Limb (tissue), 2 donors: ENCODE measurements around the gene KCNIP1.

ENCODE experiments used
- DNase-seq, 2 donors: peaks; one replicate each; pipeline ENCODE4 v3.0.0-alpha.2; 2016; ENCODE audit errors: extremely low spot score in 2 of 2

KCNIP1 gene

GRCh38 chr5:170503990-170504596 is at the start of gene KCNIP1:
KCNIP1 (plus strand) TSS chr5:170504020.
- peak in 1 of 2 donors; percentile 77 for DNase-seq

GRCh38 chr5:170463426-170463825 is 40.4 kb upstream of the KCNIP1 start:
- DNase-seq: no peak

GRCh38 chr5:170464280-170465127 is 39.3 kb upstream of the KCNIP1 start:
- DNase-seq: peak in 1 of 2 donors; percentile 5

DNA sequence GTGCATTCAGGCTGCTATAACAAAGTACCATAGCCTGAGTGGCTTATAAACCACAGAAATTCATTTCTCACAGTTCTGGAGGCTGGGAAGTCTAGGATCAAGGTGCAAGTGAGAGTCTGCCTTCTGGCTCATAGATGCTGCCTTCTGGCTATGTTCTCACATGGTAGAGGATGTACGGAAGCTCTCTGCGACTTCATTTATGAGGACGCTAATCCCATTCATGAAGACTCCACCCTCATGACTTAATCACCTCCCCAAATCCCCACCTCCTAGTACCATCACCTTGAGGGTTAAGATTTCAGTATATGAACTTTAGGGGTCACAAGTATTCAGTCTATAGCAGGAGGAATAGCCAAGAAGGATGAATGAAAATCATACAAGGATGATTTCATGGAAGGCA is 37.3 kb upstream of the KCNIP1 start:
- DNase-seq: no peak

DNA sequence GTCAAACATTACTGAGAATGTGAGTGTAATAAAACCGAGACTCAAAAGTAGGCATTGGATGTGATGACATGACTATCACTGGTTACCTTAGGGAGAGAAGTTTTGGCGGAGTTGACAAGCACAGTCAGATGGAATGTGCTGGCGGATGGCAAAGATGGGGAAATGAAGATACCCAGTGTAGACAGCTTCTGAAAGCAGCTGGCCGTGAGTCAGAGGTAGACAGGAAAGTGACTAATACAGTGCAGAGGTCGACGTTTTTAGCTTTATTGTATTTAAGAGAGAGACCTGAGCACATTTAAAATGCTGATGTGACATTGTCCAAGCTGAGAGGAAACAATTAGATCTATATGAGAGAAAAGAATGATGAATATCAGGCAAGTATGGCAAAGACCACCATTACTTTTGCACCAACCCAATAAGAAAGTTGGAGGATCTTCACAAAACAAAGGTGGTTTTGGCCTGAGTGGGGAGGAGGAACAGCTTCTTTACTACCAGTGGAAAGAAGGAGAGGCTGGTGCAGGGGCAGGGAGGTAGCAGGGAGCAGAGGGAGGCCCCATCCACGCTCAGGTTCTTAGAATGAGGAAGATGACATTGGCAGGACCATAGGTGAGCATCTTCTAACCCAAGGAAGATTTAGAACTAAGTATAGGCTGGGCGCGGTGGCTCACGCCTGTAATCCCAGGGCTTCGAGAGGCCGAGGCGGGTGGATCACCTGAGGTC is 36.7 kb upstream of the KCNIP1 start:
- DNase-seq: peak in 1 of 2 donors; percentile 3

DNA sequence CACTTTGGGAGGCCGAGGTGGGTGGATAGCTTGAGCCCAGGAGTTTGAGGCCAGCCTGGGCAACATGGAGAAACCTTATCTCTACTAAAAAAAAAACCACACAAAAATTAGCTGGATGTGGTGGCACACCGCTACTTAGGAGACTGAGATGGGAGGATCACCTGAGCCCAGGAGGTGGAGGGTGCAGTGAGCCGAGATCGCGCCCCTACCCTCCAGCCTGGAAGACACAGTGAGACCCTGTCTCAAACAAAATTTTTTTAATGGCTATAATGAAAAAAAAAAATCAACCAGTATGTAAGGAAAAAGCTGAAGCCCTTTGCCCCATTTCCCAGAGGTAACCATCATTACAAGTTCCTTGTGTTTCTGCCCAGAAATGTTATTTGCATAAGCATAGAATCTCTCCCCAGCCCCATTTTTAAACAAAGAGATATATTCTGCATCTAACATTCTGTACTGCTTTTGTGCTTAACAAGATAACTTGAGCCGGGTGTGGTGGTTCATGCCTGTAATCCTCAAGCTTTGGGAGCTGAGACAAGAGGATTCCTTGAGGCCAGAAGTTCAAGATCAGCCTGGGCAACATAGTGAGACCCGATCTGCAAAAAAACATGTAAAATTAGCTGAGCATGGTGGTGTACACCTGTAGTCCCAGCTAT is 35.1 kb upstream of the KCNIP1 start:
- DNase-seq: no peak

DNA sequence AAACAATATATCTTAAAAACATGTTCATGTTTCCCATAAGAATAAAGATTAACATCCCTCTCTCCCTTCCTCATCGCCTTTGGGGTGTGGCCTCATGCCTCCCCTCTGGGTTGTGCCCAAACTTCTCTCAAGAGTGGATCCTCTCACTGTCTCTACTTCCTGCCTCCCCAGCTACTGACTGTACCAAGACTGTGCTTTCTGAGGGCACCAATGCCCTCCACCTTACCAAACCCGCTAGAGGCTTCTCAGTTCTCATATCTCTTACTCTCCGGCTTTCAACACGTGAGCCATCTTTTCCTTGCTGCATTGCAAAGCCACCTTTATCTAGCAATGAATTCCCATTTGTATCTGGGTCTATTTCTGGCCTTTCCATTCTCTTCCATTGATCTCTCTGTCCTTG is 34.4 kb upstream of the KCNIP1 start:
- no peak for DNase-seq

DNA sequence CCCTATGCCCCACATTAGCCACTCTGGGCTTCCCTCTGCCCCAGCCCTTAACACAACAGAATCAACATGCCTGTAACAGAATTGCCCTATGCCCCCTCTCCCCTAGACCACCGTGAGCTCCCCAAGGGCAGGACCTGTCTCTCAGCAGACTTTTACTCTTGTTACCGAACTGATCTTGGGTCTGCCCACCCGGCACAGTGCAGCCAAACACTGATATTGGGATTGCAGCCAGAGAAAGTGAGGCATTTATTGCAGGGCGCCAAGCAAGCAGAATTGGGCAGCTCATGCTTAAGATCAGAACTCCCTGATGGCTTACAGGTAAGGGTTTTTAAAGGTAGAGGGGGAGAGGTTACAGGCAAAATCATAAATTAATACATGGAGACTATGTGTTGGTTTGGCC is 33.5 kb upstream of the KCNIP1 start:
- peak in 1 of 2 donors; percentile 10 for DNase-seq

DNA sequence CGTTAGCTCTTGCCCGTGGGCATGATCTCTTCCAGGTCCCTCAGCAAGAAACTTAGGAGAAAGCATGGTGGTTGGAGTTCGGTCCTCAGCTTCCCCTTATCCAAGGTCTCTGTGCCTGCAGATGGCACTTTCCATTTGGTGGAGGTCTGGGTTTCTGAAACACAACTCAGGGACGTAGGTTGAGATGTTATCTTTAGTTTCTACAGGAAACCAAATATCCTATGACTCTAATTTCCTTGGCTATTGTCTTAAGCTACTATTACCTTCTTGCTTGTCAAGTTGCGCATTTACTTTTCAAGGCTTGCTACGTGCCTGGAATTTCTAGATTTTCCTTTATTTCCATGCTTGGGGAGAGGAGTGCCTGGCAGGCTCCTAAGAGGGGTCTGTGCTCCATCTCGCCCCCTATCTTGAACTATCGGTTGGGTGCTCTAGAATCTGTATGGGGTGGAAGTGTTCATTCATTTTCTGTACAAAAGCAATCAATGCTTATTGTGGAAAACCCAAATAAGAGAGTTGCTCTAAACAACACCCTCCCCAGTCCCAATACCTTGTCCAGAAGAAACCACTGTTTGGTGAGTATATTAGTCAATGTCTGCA is 32.9 kb upstream of the KCNIP1 start:
- DNase-seq: no peak

GRCh38 chr5:170471551-170472178 is 32.2 kb upstream of the KCNIP1 start:
- peak in 1 of 2 donors; percentile 19 for DNase-seq

- peak in 1 of 2 donors; percentile 9 for DNase-seq
These were observed 30.2 kb upstream of the KCNIP1 start for GRCh38 chr5:170473642-170474041.

DNA sequence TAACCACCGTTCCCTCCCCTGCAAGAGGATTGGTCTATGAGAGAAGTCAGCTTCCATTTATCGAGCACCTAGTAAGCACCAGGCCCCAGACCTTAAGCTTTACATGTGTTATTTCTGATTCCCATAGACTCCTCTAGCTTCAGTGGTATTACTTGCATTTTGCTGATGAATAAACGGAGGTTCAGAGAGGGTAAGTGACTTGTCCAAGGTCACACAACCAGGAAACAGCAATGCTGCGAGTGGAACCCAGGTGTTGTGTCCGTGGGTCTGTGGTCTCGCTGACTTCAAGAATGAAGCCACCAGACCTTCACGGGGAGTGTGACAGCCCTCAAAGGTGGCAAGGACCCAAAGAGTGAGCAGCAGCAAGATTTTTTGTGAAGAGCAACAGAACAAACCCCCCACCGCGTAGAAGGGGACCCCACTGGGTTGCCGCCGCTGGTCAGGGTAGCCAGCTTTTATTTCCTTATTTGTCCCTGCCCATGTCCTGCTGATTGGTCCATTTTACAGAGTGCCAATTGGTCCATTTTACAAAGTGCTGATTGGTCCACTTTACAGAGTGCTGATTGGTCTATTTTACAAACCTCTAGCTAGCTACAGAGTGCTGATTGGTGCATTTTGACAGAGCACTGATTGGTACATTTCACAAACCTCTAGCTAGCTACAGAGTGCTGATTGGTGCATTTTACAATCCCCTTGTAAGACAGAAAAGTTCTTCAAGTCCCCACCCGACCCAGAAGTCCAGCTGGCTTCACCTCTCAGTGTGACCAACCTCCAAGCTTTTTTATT is 29.1 kb upstream of the KCNIP1 start:
- DNase-seq: peak in 1 of 2 donors; percentile 8

GRCh38 chr5:170475294-170476000 is 28.4 kb upstream of the KCNIP1 start:
- peak in 1 of 2 donors; percentile 21 for DNase-seq

GRCh38 chr5:170476704-170477103 is 27.1 kb upstream of the KCNIP1 start:
- DNase-seq: no peak

DNA sequence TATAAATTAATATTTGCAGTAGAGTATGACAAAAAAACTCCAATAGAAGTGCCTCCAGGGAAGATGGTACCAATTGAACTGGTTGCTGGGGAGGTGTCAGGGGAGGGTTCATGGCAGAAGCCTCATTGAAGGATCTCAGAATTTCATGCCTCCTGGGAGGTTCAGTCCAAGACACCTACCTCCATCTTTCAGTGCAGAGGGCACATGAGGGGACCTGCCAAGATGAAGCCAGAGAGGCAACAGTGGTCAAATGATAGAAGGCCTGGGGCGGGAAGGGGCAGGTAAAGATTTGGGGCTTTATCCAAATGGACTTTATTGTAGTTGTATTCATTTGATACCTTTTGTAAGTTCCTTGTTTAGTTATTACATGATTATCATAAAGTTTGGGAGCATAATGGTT is 25.9 kb upstream of the KCNIP1 start:
- DNase-seq: no peak

DNA sequence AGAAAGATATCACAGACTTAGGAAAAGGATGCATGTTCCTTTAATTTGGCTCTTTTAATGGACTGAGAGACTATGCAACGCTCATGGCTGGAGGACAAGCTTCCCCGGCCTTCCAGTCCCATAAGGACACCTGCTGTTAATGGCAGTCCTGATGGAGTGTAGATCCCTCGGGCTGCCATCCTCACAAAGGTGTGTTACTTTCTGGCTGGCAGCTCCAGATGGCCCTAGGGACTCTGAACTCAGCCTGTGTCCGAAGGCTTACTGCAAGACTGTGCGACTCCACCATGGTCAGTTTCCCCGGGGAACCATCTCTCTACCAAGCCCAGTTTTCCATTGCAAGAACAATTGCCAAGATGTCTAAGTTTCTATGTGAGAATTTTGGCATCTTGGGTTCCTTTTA is 25.5 kb upstream of the KCNIP1 start:
- DNase-seq: peak in 1 of 2 donors; percentile 6

DNA sequence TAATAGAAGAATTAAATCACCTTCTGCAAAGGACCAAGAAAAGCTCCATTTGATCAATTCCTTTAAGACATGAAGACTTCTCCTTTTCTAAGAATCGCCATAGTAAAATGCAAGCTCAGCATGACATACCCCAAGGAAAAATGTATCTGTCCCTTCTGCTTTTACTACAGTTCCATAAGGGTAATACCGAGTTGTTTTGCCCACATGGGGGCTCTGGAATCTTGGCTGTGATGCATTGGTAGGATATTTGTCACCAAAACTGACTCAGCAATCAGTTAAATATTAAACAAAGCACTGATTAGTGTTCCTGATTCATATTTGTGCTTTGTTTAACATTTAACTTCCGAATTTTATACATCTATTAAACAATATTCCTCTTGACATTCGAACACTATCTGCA is 24.3 kb upstream of the KCNIP1 start:
- DNase-seq: peak in 1 of 2 donors; percentile 7

DNA sequence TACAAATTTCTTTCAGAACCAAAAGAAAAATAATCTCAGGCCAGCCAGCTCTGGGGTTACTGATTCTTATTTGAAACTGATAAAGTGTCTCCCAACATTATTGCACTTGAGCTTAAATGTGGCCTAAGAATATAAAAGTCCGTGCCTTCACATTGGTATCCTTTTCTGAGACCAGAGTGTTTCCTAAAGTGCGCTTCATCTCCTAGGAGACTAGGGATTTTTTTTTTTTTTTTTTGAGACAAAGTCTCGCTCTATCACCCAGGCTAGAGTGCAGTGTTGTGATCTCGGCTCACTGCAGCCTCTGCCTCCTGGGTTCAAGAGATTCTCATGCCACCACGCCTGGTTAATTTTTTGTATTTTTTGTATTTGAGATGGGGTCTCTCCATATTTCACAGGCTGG is 23.6 kb upstream of the KCNIP1 start:
- no peak for DNase-seq

DNA sequence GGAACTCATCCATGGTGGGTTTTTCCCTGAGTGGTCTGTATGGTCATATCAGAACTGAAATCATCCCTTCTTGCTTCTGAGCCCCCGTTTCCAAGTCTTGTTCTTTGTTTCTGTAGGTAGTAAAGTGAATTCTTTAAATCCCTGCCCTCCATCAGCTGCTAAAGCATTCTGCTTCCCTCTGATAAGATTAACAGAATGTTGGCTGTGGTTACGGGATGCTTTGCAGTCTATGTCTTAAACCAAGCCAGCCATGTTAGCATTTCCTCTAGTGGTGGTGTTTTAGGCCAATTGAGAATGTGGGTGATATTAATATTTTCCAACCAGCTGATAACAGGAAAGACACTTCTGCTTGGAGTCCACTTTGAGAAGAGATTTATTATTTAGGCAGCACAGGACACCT is 22.0 kb upstream of the KCNIP1 start:
- no peak for DNase-seq
